GM19372 (cell line): ENCODE measurements around the gene PRKCE.

ENCODE experiments used
- ATAC-seq: cut with Tn5 transposase; IDR thresholded peaks from one replicate; pipeline ENCODE4 v1.9.1; 2021; ENCODE audit warnings: mild to moderate bottlenecking, low read depth, moderate library complexity; ENCODE audit not compliant: unreplicated experiment

PRKCE gene

DNA sequence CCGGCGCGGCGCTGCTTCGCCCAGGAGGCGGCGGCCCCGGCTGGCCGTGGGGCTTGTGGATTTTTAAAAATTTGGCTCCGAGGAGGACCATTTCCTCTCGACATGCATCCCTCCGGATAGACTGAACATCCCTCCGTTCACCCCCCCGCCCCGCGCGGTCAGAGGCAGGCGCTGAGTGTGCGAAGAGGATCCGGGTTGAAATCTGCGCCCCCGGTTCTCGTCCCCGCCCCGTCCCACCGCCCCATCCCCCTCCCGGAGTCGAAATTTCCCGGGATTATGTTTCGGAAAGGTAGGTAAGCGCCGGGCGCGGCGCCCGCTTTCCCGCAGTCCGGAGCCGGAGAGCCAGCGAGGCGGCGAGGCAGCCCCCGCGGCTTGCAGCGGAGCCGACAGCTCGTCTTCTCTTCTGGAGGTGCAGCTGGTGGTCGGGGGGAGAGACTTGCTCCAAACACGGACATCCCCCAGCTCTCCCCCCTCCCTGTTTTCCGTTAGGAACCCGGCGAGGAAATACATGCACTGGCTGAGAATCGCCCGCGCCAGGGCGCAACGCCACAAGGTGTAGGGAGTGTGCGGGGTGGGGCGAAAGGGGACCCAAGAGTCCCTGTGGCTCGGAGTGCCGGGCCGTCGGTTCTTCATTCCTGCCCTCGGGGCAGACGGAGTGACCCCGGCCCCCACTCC, at the start of gene PRKCE:
TSS of gene PRKCE (plus strand) at position 261 of the 675 bp plus-strand sequence.
- peak; percentile 4 for ATAC-seq

DNA sequence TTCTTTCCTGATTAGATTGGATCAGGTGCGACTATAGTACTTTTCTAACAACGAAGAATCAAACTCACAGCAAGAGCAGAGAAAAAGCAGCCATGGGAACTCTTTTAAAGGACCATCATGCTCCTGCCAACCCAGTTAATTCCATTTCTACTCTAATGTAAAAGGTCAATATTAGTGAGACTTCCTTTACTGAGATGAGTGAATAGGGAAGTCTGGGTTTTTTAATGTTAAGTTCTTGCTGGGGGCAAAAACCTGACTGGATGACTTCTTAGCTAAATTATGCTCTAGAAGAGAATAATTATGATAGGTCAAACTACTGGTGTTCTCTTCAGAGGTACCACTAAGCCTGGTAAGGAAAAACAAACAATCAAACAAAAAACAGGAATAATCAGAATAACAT, 48.9 kb upstream of the PRKCE start:
- ATAC-seq: no peak

DNA sequence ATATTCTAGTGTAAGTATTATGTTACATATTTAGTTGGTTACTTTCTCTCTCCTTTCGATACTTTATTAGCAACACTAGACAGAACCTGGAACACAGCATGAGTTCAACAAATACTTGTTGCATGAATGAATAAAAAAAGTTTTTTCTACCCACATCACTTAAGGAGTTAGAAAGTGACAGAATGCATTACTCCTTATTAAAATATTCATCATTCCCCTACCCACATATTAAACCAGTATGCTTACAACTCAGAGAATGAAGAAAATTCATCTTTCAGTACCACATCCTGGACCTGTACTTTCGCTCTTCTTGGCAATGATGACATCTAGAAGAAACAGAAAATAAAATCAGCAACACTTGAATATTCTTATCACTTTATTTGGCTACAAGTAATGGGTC, 46.4 kb upstream of the PRKCE start:
- no peak for ATAC-seq

DNA sequence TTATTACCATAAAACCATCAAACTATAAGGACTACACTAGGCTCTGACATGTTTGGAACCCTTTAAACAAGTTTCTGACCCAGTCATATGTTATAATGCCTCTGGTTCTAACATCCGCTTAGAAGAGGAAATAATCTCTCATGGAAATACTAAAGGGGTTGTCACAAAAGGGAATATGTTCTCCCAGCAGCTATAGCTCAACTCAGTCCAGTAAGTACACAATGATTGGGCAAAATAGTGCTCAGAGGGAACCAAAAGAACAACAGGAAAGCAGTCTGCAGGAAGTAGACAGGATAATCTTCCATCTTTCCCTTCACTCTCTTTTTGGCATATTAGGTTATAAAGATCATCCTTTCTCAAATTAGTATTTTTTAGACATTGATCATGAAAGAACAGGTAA, 44.7 kb upstream of the PRKCE start:
- no peak for ATAC-seq

DNA sequence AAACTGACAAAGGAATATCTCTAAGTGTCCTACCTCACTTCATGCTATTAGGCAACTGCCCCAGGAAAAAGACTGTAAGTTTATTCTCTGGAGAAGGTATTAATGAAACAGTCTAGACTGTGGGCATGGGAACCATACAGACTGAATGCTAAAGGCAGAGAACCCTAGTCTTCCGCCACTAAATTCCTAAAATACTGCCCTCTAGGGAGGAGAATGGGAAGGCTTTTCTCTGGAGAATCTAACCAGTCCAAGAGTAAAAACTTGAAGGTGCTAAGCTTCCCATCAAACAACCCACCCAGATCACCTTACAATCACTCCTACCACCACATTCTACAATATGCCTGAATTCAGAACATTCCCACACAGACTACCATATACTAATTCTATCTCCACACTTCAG, 43.8 kb upstream of the PRKCE start:
- ATAC-seq: no peak

DNA sequence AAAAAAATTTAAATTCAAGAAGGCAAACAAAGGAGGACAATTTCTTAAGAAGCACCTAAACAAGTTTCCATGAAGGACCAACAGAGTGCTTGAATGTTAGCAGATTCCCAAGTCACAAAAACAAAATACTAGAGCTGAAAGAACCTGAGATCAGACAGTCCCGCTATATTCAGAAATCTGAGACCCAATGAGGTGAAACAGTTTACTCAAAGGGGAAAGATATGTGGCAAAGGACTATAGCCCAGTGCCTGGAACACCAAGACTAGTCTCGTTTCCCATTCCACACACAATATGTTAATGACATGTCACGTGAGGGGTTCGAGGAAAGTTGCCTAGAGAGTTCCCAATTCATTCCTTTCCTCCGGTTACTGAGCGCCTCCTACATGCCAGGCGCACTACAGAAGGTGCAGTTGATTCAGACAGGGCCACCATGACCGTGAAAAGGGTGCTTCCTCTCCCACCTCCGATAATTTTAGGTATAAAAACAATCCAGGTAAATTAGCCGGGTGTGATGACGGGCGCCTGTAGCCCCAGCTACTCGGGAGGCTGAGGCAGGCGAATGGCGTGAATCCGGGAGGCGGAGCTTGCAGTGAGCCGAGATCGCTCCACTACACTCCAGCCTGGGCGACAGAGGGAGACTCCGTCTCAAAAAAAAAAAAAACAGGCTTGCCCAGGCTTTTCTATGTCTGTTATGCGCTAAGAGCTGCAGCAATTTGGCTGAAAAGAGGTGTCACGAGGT, 41.0 kb upstream of the PRKCE start:
- ATAC-seq: peak; percentile 29

DNA sequence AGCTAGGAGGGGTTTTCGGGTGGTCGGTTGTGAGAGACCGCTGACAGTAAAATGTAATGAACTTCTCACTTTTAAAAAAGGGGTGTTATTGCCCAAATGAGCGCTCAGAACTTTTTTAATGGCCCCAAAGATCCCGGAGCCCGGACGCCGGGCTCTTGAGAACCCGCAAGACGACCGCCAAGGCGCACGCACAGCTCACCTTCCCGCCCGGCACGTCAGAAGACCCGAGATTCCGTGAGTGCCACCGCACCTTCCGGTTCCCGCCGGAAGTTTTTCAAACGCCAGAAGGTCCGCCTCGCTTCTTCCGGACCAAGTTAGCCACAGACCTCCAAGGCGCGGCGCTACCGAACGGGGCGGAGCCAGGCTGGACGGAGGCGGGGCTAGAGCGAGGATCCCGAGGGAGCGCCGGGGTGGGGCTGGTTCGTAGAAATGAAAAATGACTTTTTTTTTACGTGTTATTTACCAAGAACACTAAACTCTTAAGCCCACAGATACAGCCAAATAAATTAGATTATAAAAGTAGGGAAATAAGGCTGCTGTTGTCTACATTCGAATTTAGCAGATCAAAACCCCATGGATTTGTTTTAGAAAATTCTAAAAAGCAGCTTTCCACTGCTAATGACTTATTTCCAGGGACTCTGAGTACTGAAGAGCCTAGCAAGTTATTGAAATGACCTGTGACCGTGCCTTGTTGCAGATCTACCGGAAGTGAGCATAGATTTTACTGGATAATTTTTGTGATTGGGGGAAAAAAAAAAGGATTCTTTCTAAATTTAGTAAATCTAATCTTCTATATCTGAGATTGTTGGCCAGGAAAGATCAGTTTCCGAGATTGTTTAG, 40.2 kb upstream of the PRKCE start, which contains the start of gene SRBD1:
TSS of gene SRBD1 (minus strand) at position 248 of the 840 bp plus-strand sequence. CDS start 5,826 bp downstream, outside the sequence.
- ATAC-seq: peak; percentile 96

DNA sequence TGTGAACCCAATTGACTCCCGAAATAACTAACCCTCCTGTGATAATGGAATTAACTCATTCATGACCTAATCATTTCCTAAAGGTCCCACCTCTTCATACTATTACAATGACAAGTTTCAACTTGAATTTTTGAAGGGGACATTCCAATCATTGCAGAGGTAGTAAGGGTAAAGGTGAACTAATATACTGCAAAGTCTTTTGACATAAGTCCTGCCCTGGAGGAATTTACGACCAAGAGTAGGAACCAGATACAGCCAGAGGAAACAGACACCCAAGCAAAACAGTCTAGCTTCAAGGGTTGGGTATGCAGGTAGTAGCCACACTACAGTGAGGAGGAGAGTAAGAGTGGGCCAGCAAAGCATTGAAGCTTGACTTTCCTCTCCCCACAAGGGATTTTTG, 39.2 kb upstream of the PRKCE start:
- no peak for ATAC-seq

DNA sequence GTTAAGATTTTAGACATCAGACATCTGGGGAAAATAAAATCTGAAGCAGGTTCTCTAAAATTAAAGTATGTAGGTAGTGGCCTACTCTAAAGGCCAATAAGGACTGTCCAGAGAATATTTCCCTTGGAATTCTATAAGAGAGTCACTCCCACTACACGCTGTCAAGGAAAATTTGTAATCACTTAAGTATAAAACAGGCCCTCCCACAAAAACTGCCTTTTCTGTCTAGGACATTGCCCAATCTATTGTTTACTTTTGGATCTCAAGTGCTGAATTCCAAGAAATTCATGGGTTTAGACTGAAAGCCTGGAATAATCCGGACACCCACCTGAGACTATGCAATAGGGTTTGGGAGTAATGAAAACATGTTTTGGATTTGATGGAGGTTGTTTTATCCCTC, 38.7 kb upstream of the PRKCE start:
- ATAC-seq: no peak

DNA sequence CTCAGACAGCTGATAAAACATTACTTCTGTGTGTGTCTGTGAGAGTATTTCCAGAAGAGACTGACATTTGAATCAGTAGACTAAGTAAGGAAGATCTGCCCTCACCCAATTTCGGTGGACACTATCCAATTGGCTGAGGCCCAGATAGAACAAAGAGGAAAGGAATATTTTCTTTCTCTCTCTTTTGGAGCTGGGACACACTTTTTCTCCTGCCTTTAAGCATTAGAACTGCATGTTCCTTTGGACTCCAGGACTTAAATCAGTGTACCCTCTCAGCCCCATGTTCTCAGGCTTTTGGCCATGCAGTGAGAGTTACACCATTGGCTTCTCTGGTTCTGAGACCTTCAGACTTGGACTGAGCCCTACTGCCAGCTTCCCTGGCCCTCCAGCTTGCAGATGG, 37.1 kb upstream of the PRKCE start:
- ATAC-seq: no peak

DNA sequence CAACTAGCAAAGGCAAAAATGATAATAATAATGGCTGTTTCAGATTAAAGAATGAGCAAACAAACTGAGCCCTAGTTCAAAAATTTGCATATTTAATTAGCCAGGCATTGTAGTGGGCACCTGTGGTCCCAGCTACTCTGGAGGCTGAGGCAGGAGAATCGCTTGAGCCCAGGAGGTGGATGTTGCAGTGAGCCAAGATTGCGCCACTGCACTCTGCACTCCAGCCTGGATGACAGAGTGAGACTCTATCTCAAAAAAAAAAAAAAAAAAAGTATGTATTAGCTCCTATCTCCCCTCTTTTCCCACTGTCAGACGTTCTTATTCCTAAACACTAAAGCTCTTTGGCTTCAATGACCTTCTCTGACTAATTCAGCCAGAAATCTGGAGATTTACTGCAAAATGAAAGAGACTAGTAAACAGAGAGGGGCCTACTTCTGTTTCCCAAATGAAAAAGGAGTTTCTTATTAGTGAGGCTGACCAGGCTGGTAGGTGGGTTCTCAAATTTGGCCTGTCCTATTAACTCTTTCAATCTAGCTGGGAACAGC, 36.5 kb upstream of the PRKCE start:
- no peak for ATAC-seq

DNA sequence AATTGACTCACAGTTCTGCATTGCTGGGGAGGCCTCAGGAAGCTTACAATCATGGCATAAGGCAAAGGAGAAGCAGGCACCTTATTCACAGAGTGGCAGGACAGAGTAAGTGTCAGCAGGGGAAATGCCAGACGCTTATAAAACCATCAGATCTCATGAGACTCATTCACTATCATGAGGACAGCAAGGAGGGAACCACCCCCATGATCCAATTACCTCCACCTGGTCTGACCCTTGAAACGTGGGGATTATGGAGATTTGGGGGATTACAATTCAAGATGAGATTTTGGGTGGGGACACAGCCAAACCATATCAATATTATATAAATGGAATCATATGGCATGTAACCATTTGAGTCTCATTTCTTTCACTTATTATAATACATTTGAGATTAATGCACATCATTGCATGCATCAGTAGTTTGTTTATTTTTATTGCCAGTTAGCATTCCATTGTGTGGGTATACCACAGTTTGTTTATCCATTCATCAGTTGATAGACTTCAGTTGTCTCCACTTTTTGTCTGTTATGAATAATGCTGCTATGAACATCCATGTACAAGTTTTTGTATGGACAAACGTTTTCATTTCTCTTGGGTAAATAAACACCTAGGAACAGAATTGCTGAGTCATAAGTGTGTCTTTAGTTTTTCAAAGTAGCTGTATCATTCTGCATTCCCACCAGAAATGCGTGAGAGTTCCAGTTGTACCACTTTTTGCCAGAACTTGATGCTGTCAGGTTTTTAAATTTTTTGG, 34.6 kb upstream of the PRKCE start:
- ATAC-seq: no peak

DNA sequence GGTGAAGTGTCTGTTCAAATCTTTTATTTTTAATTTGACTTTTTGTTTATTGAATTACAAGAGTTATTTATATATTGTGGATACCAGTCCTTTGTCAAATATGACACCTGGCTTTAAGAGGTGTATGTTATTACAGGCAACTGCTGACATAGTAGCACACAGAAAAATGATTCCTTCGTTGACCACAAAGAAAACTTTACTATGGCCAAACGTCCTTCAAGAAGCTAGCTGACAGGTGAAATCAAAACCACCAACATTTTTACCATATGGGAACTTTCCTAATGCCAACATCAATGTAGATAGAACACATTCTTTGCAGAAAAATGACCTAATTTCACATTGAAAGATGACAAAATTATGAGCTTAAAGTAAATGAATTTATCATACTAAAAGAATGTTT, 34.0 kb upstream of the PRKCE start:
- ATAC-seq: no peak

DNA sequence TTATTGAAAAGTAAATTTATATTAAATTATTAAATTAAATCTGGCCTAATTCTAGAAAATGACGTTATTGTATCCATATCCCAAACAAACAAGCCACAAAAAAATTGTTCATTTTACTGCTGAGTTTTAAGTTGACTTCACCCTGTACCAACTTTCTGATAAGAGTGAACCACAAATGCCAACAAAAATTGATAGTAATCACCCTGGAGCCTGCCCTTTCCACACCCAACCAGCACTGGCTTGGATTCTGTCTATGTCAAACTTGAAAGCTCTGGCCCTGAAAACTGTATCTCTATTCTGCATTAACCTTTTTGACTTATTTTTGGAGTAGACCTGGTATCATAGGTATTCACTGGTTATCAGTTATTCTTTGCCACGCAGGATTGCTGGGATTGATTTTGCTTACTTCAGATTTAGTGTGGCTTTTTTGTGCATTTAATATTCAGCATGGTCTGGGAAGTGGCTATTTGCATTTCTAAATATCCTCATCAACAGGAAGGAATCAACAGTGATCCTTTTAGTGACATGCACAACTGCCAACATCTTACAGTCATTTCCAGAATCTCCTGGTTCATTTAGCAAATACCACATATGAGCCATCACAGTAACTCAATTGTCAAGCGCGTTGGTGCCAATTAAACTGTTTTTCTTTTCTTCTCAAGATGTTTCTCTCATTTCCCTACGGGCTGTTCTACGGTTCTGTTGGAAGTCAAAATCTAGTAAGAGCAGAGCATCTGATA, 29.0 kb upstream of the PRKCE start:
- no peak for ATAC-seq

DNA sequence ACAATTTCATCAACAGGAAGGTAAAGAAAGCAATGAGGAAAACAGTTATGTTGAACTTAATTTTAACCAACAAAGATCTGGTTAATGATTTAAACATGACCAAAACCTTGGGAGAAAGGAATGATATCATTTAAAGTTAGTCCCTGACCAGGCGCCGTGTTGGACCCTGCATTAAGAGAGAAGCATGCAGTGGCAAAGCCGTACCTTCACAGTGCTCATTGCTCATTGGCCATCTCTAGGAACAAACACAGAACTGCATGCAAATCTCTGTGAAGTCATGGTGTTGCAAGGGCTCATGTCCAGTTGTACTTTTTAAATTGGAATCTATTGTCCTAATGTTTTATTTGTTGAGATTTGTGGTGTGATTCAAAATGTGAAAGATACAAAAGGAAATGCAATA, 28.4 kb upstream of the PRKCE start:
- no peak for ATAC-seq

DNA sequence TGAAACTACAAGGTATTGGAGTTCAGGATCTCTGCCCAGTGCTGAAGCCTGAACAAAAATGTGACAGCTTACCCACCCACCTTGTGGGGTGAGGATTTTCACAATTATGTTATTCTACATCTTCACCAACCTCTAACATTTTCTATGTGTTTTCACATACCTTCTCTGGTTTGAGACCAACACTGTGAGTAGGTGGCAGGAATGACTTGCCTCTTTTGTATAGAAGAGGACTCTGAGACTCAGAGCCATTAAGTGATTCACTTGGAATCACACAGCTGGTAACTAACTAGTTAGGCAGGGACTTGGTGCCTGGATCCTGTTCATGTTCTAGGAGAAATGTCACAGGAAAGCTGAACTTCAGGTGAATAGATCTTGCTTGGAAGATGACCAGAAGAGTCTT, 25.7 kb upstream of the PRKCE start:
- ATAC-seq: no peak

DNA sequence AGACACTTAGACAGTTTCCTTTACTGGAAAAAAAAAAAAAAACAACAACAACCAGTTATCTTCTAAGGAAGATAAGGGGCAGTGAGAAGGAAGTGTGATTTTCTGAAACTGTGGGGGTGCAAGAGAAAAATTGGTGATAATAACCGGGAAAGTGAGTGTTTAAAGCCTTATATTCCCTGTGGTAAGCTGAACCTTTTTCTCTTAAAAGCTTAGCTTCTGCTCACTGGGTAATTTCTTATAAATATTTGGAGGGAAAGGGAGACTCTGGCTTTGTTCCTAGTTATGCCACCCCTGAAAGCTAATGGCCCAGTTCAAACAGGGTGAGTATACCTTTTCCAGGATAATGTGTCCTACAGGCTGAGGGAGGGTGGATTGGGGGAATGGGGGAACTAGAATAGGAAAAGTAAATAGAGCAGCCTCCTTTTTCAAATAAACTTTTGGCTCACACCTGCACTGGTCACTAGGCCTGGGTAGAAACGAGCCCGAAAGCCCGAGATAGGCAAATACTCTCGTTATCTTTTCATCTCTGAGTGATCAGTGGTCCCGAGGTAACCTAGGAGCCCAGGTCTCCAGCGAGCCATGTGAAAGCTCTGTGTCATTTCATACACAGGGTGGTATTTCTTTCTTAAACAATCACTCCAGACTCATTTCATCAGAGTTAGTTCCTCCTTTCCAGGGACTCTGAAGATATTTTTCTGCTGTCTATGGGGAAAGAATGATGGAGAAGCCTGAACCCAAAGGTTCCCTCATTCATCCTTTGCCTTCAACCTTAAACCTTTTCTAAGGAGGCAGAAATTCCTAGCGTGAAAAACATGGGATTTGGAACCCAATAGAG, 24.9 kb upstream of the PRKCE start:
- ATAC-seq: no peak

DNA sequence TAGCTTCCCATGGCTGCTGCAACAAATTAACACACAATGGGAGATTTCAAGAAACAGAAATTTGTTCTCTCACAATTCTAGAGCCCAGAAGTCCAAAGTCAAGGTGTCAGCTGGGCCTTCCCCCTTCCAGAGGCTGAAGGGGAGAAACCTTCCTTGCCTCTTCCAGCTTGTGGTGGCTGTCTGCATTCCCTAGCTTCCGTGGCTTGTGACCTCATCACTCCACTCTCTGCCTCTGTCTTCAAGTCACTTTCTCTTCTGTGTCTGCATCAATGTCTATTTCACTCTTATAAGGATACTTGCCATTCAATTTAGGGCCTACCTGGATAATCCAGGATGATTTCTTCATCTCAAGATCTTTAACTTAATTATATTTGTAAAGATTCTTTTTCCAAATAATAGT, 23.6 kb upstream of the PRKCE start:
- ATAC-seq: no peak

DNA sequence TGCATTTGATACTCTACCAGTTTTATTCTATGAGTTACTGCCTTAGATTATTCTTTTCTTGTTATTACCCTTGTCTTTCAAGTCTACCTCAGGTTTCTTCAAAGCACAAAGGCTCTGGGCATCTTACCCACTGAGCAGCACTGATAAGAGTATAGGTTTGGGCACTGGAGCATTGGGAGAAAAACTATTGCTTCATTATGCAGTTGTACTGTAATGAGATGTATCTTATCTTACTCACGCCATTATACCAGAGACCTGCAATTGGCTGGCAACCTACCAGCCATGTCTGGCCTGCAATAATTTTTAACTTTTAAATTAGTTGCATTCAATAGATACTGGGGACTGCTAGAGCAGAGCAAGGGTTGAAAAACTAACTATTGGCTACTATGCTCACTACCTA, 21.5 kb upstream of the PRKCE start:
- no peak for ATAC-seq
